Nephron progenitor cell (in vitro differentiated cells): ENCODE data around the gene MMP17.

ENCODE experiments used
- DNase-seq: peaks from one replicate; pipeline ENCODE4 v3.0.0; 2021
- H3K27ac Mint-ChIP-seq: 2 replicates; pipeline ENCODE4 v1.8.0; 2021; ENCODE audit warnings: mild to moderate bottlenecking, moderate library complexity, mixed read lengths
- H3K27me3 Mint-ChIP-seq: 2 replicates; pipeline ENCODE4 v1.8.0; 2021; ENCODE audit warnings: mild to moderate bottlenecking, low read depth, mixed read lengths; ENCODE audit not compliant: poor library complexity
- H3K36me3 Mint-ChIP-seq: 2 replicates; pipeline ENCODE4 v1.8.0; 2021; ENCODE audit warnings: low read depth, mixed read lengths
- H3K4me1 Mint-ChIP-seq: 2 replicates; pipeline ENCODE4 v1.8.0; 2021; ENCODE audit warnings: mixed read lengths
- H3K4me3 Mint-ChIP-seq: 2 replicates; pipeline ENCODE4 v1.8.0; 2021; ENCODE audit warnings: mild to moderate bottlenecking, moderate library complexity, mixed read lengths
- H3K9me3 Mint-ChIP-seq: 2 replicates; pipeline ENCODE4 v1.8.0; 2021; ENCODE audit warnings: mild to moderate bottlenecking, moderate library complexity, mixed read lengths
- CTCF ChIP-seq: fragments of 200-600 bp; sonication (generic); IDR thresholded peaks from 2 replicates; pipeline ENCODE4 v1.5.0; 2021; ENCODE audit warnings: antibody characterized with exemption

Gene MMP17

GRCh38 chr12:131844140-131844539, 15.9 kb downstream of the MMP17 start:
- no peak for TF ChIP-seq CTCF
- Mint-ChIP-seq H3K27ac (peak overlapping the region; percentile 87), H3K9me3 (no peaks in the 10 kb centered on the region), H3K36me3 (no peaks in the 10 kb centered on the region), H3K27me3 (peaks cover 4% of the 10 kb centered on the region), H3K4me1 (no peaks in the 10 kb centered on the region), H3K4me3 (no peak overlapping the region)
- no peak for DNase-seq

- H3K27me3 Mint-ChIP-seq: peaks cover 4% of the 10 kb centered on the region
- no peaks in the 10 kb centered on the region for H3K4me1 Mint-ChIP-seq
- H3K27ac Mint-ChIP-seq: no peak overlapping the region
- no peaks in the 10 kb centered on the region for H3K9me3 Mint-ChIP-seq
- no peak overlapping the region for H3K4me3 Mint-ChIP-seq
- DNase-seq: no peak
- TF ChIP-seq CTCF: no peak
- H3K36me3 Mint-ChIP-seq: no peaks in the 10 kb centered on the region
Measured at GRCh38 chr12:131844656-131845055, 16.5 kb downstream of the MMP17 start.

- Mint-ChIP-seq H3K4me1 (no peaks in the 10 kb centered on the region), H3K27ac (no peak overlapping the region), H3K27me3 (peaks cover 4% of the 10 kb centered on the region), H3K9me3 (no peaks in the 10 kb centered on the region), H3K4me3 (no peak overlapping the region), H3K36me3 (no peaks in the 10 kb centered on the region)
- no peak for DNase-seq
- no peak for TF ChIP-seq CTCF
Measured at GRCh38 chr12:131845121-131845520, 16.9 kb downstream of the MMP17 start.

GRCh38 chr12:131847456-131847855, 19.3 kb downstream of the MMP17 start:
- H3K36me3 Mint-ChIP-seq: no peaks in the 10 kb centered on the region
- no peak for DNase-seq
- no peak overlapping the region for H3K4me3 Mint-ChIP-seq
- no peak for TF ChIP-seq CTCF
- no peak overlapping the region for H3K27ac Mint-ChIP-seq
- H3K9me3 Mint-ChIP-seq: no peaks in the 10 kb centered on the region
- no peaks in the 10 kb centered on the region for H3K4me1 Mint-ChIP-seq
- H3K27me3 Mint-ChIP-seq: peaks cover 4% of the 10 kb centered on the region

- no peaks in the 10 kb centered on the region for H3K4me1 Mint-ChIP-seq
- TF ChIP-seq CTCF: no peak
- no peak for DNase-seq
- no peak overlapping the region for H3K4me3 Mint-ChIP-seq
- H3K9me3 Mint-ChIP-seq: no peaks in the 10 kb centered on the region
- no peaks in the 10 kb centered on the region for H3K36me3 Mint-ChIP-seq
- H3K27ac Mint-ChIP-seq: no peak overlapping the region
- peaks cover 4% of the 10 kb centered on the region for H3K27me3 Mint-ChIP-seq
Measured at GRCh38 chr12:131848753-131849152, 20.6 kb downstream of the MMP17 start.

- Mint-ChIP-seq H3K4me1 (no peaks in the 10 kb centered on the region), H3K36me3 (no peaks in the 10 kb centered on the region), H3K4me3 (no peak overlapping the region), H3K27ac (no peak overlapping the region), H3K9me3 (no peaks in the 10 kb centered on the region), H3K27me3 (peaks cover 4% of the 10 kb centered on the region)
- DNase-seq: no peak
- no peak for TF ChIP-seq CTCF
Measured at GRCh38 chr12:131849700-131850553, 21.7 kb downstream of the MMP17 start.
